Right lobe of liver (tissue), 6 donors: ENCODE measurements around the gene CUL7. TPM values are rescaled to one million over a fixed set of nuclear protein-coding genes. Genes with fewer than 3 reads are reported as not detected.

Experiments
- ATAC-seq, 4 donors: fragments of 200-7000 bp; cut with Tn5 transposase; one replicate each; pipeline ENCODE4 v1.9.1; 2020; ENCODE audit warnings: mild to moderate bottlenecking in 4 of 4, moderate library complexity in 4 of 4
- DNase-seq, 3 donors: peaks; one replicate each; pipeline ENCODE4 v3.0.0-alpha.2; 2020
- H3K27ac ChIP-seq, 3 donors: fragments of 200-600 bp; one replicate each; pipeline ENCODE4 v1.8.0; 2022
- H3K27me3 ChIP-seq, 2 donors: fragments of 200-600 bp; one replicate each; pipeline ENCODE4 v1.8.0; 2022
- H3K36me3 ChIP-seq, 4 donors: fragments of 200-600 bp; sonication (generic) in 1 of 4; one replicate each; pipeline versions ENCODE4 v1.5.1 to v1.8.0; 2017 to 2022; ENCODE audit warnings: control low read depth in 1 of 4
- H3K4me1 ChIP-seq, 4 donors: fragments of 200-600 bp; sonication (generic) in 1 of 4; one replicate each; pipeline versions ENCODE4 v1.5.1 to v1.8.0; 2017 to 2022; ENCODE audit warnings: control low read depth in 1 of 4
- H3K4me3 ChIP-seq, 3 donors: fragments of 200-600 bp; one replicate each; pipeline ENCODE4 v1.8.0; 2022
- H3K9me3 ChIP-seq, 4 donors: fragments of 200-600 bp; sonication (generic) in 1 of 4; one replicate each; pipeline versions ENCODE4 v1.5.1 to v1.8.0; 2017 to 2022; ENCODE audit warnings: control low read depth in 1 of 4
- CTCF ChIP-seq, 4 donors: fragments of 200-600 bp in 3 of 4; fragments of 450-650 bp in 1 of 4; IDR thresholded peaks; one replicate each; pipeline versions ENCODE4 v1.5.1 to v1.8.0; 2016 to 2022; ENCODE audit warnings: antibody characterized with exemption in 4 of 4, mild to moderate bottlenecking in 2 of 4
- POLR2A ChIP-seq: fragments of 450-650 bp; IDR thresholded peaks from one replicate; pipeline ENCODE4 v1.6.1; 2017; ENCODE audit warnings: antibody characterized with exemption, mild to moderate bottlenecking
- WGBS: methylation state at CpG from one replicate; pipeline ENCODE4 v1.1.6; 2018; ENCODE audit warnings: low coverage, low lambda C conversion rate; ENCODE audit not compliant: insufficient coverage; ENCODE audit errors: missing lambda C conversion rate; 5-methylcytosine and 5-hydroxymethylcytosine counted together
- intact Hi-C, 2 donors: fragments of 100-400 bp; cut with DNase I; formaldehyde crosslinking; loops; one replicate each; pipeline versions ENCODE4 v1.11.2 to v1.14.1; 2022
- total RNA-seq, 6 experiments: library from RNA; depleted of rRNA in 2 of 6; stranded (reverse); fragments of >200 nt in 2 of 6; fragmentation: NEBNext Ultra II Directional in 3 of 6; extraction: Animal tissue kit (Norgen Biotek cat#: 25700) in 3 of 6; gene quantifications; one replicate each; pipeline versions ENCODE4 v1.1.0 to v1.2.4, GENCODE V29; 2016 to 2023
- donor health status: DM: no; HTN: yes; CAD: no.
- donor health status: DM: no; HTN: no; CAD: no.
- donor health status: DM: no; HTN: no; CAD: no.
- donor health status: DM: no; HTN: yes; CAD: no.
- donor health status: DM: no; HTN: yes; CAD: no.

The CUL7 gene
- total RNA-seq, 6 experiments from 2014 or later = 6.5 to 12.7 (median 8.8) TPM

DNA sequence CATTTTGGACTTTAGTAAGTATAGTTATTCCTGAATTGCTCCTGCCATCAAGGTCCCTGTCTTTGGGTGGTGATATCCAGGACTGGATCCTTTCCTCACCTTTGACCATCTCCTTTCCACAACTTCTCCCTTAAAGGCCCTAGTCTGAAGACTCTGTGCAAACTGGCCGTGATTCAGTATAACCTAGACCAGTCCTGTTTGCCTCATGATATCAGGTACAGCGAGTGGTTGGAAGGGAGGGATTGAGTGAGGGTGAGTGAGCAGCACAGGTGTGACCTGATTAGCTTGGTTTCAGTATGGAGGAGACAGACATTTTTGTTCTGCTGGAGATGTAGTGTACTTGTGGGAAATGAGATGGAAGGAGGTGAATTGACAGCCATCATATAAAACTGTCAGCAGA is 34.5 kb downstream of the CUL7 start:
- Histone ChIP-seq H3K36me3 (peaks cover 0 to 23% (median 6%) of the 10 kb centered on the region in 4 donors), H3K4me3 (no peak overlapping the region), H3K27ac (no peak overlapping the region), H3K4me1 (peaks cover 0 to 24% (median 6%) of the 10 kb centered on the region in 4 donors), H3K27me3 (no peaks in the 10 kb centered on the region), H3K9me3 (no peaks in the 10 kb centered on the region)
- intact Hi-C loops = no loop called here
- ATAC-seq = no peak
- no peak for TF ChIP-seq POLR2A
- TF ChIP-seq CTCF (IDR thresholded peaks at IDR 0.05) = no peak
- 85% methylated on average over 2 of the region's 2 CpGs for WGBS
- DNase-seq = no peak

DNA sequence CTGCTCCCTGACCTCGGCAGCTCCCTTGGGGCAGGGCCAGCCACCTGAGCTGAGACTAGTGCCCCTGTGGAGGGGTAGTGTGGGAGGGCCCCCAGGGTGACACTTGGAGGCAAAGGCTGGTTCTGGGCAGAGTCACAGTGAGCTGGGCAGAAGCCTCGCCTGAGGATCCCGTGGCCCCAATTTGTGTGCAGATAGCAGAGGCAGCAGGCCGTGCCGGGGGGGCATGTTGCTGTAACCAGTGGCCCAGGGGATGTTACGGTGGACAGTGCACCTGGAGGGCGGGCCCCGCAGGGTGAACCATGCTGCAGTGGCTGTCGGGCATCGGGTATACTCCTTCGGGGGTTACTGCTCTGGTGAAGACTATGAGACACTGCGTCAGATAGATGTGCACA is 36.7 kb downstream of the CUL7 start:
- Histone ChIP-seq H3K27me3 (no peaks in the 10 kb centered on the region), H3K4me1 (peaks cover 0 to 31% (median 9%) of the 10 kb centered on the region in 4 donors), H3K9me3 (no peaks in the 10 kb centered on the region), H3K36me3 (peaks cover 0 to 25% (median 6%) of the 10 kb centered on the region in 4 donors), H3K27ac (no peak overlapping the region), H3K4me3 (no peak overlapping the region)
- TF ChIP-seq CTCF (IDR thresholded peaks at IDR 0.05) (no peak), POLR2A (no peak)
- intact Hi-C loops = no loop called here
- no peak for ATAC-seq
- DNase-seq = no peak
- WGBS = 93% methylated on average over 8 of the region's 12 CpGs

GRCh38 chr6:43016176-43016942 is 37.3 kb downstream of the CUL7 start:
- peak in 1 of 3 donors; percentile 33 for DNase-seq
- Histone ChIP-seq H3K4me1 (peaks cover 0 to 31% (median 9%) of the 10 kb centered on the region in 4 donors), H3K27me3 (no peaks in the 10 kb centered on the region), H3K9me3 (no peaks in the 10 kb centered on the region), H3K4me3 (no peak overlapping the region), H3K27ac (no peak overlapping the region), H3K36me3 (peaks cover 0 to 31% (median 6%) of the 10 kb centered on the region in 4 donors)
- intact Hi-C loops = no loop called here
- 66% methylated on average over 3 of the region's 7 CpGs for WGBS
- TF ChIP-seq CTCF (IDR thresholded peaks at IDR 0.05) = no peak
- TF ChIP-seq POLR2A = no peak
- ATAC-seq = no peak

- H3K9me3 ChIP-seq = no peaks in the 10 kb centered on the region
- intact Hi-C loops = no loop called here
- TF ChIP-seq POLR2A (no peak), CTCF (IDR thresholded peaks at IDR 0.05) (no peak)
- no peak for ATAC-seq
- H3K4me1 ChIP-seq = peaks cover 0 to 26% (median 7%) of the 10 kb centered on the region in 4 donors
- no peak for DNase-seq
- H3K27me3 ChIP-seq = no peaks in the 10 kb centered on the region
- H3K27ac ChIP-seq = peak overlapping the region; percentile 1 to 34 (median 10)
- H3K4me3 ChIP-seq = peak overlapping the region; percentile 55 to 70 (median 66)
- H3K36me3 ChIP-seq = peaks cover 0 to 48% (median 7%) of the 10 kb centered on the region in 4 donors
- 3% methylated on average over 7 of the region's 7 CpGs for WGBS
These were observed 39.2 kb downstream of the CUL7 start for GRCh38 chr6:43014434-43014909.
